Left forelimb (tissue), 1 donor: ENCODE measurements around the gene FBXL7.

Experiments used
- DNase-seq: peaks from one replicate; pipeline ENCODE4 v3.0.0-alpha.2; 2018; ENCODE audit warnings: low spot score

Gene FBXL7

DNA sequence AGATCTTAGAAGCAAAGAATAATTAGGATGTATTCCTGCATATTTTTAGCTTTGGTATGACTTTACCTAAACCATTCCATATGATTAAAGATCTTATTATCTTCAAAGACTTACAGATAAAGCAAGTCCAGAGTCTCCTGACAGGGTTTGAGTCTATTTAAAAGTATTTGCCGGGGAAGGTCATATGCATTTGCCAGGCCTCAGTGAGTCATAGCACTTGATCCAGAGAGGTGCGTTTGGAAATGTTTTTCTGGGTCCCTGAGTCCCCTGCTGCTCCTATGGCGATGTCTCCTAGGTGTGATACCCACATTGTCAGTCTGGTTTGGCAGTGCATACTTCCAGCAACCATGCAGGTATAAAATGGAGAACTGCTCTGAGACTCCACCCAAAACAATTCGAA is 217.0 kb downstream of the FBXL7 start:
- DNase-seq = no peak

DNA sequence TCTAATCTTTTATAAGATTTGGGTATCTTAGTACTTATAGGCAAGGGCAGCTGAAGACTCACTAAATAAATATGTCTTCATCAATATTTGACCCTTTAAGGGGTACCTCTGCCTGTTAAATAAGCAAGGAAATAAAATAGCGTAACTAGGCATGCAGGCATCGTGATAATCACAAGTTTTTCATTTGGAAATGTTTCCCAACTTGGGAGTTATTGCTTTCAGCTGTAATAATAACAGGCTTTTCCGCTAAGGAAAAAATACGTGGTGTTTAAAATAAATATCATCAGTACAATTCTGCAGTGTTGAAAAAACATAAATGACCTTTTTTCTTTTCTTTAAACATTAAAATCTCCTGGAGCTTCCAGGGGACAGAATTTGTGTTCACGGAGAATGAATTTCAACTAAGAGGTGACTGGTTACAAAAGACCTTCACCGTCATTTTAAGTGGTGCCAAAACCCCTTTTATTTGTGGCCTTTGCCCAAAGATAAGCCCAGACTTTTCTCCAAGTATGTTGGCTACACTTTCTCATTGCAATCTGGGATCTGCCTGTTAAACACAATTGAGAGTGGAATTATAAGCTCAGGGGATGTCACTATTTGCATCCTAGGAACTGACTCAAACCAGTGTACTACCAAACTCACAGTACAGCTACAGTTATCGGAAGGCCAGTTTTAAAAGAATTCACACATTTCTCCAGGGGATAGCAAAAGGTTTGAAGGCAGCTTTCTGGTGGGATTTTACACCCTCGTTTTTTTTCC is 218.6 kb downstream of the FBXL7 start:
- no peak for DNase-seq

DNA sequence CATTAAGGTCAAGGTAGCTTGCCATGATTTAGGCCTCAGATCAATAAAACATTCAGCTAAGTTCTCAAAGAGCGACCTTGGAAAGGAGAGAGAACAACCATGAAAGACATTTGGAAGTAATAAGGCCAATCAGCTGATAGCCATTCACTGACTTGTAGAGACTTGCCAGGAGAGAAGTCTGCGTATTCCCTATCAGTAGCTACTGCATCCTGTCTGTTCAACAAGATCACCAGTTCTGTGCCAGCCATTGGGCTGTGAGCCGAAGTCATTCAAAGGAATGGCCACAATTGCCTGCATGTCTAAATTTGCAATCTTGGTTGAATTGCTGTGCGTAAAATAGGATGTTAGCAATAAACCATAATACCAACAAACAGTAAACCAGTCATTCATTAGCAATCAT is 219.8 kb downstream of the FBXL7 start:
- no peak for DNase-seq

DNA sequence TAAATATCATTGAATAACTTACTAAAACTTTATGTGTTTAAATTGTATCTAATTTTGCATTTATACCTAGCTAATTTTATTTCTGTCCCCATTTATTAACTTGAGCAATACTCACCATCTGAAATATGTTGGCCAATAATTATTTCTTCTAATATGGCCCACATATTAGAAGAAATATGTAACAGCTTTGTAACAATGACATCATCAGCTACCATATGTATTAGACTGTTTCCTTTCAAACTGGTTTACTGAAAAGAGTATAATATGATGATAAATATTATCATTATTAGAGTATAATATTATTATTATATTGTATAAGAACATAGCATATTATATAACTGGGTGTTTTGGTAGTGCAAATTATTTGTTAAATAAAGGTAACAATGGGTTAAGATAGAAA is 220.5 kb downstream of the FBXL7 start:
- no peak for DNase-seq

DNA sequence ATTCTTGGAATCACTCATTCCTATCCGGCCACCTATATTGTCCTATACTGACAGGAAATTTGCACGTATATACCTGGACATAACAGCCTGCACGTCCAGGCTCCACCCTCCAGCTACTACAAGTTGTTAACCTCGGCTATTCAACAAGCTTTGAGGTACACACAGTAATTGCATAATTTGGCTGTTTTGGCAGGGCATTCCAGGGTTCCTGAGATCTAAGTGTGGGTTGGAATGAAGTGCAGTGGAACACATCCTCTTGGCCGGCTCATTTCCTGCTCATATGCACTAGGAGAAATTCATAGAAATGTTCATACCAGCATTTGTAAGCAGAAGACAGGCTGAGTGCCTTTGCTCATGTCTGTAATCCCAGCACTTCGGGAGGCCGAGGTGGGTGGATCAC is 222.3 kb downstream of the FBXL7 start:
- DNase-seq = no peak

DNA sequence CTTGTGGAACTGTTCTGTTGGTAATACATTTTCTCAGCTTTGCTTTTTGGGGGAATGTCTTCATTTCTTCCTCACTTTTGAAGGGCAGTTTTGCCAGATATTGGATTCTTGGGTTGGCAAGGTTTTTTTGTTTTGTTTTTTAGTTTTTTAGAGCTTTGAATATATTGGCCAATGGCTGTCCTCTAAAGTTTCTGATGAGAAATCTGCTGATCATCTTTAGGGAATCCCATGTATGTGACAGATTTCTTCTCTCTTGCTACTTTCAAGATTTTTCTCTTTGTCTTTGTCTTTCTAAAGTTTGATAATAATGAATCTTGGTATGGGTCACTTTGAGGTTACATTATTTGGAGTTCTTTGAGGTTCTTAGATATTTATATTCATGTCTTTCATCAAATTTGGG is 227.4 kb downstream of the FBXL7 start:
- no peak for DNase-seq

DNA sequence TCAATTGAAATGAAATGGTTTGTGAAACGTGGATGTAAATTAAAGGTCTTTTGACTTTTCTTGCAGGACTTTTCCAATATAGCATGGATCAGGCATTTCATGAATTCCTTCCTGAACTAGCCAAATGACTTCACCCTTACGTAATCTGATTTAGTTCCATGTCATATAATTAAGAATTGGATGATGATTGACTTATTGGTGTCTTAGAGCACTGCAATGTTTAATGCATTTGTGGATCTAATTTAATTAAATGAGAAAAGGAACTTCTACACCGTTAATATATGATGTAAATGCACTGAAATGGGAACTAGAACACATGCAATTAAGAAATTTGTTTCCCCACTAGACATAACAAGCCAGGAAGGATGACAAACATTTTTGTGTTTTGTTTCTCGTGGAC is 228.8 kb downstream of the FBXL7 start:
- DNase-seq = no peak

DNA sequence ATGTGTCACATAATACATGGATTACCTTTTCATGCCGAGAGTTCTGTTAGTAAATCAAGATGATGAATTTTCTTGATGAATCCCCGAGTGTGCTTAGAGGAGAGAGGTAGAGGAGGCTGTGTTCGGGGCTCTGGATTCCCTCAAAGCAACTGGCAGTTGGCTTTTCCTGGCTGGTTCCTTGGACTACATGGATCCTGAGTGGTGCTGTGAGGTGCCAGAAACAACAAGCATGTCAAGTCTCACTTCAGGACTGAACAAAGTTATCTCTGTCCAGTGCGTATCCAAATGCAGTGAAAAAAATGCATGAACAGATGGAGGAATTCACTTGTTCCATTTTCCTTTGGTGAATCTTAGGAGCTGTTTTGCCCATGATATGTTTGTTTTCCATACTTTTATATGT is 231.7 kb downstream of the FBXL7 start:
- DNase-seq = no peak

DNA sequence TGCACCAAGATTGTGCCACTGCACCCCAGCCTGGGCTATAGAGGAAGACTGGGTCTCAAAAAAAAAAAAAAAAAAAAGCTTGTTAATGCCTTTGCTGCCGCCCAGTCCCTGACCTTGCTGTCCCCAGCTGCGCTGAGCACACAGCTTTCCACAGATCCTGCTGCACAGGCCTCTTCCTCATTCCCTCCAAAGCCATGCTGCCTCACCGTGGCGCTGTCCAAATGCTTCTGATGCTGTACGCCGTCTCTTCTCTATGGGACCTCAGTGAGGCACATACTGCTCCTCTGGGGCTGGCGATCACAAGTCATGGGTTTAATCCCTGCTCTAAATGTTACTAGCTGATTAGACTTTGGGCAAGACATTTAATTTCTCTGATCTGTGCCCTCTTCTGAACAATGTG is 234.1 kb downstream of the FBXL7 start:
- DNase-seq = no peak

DNA sequence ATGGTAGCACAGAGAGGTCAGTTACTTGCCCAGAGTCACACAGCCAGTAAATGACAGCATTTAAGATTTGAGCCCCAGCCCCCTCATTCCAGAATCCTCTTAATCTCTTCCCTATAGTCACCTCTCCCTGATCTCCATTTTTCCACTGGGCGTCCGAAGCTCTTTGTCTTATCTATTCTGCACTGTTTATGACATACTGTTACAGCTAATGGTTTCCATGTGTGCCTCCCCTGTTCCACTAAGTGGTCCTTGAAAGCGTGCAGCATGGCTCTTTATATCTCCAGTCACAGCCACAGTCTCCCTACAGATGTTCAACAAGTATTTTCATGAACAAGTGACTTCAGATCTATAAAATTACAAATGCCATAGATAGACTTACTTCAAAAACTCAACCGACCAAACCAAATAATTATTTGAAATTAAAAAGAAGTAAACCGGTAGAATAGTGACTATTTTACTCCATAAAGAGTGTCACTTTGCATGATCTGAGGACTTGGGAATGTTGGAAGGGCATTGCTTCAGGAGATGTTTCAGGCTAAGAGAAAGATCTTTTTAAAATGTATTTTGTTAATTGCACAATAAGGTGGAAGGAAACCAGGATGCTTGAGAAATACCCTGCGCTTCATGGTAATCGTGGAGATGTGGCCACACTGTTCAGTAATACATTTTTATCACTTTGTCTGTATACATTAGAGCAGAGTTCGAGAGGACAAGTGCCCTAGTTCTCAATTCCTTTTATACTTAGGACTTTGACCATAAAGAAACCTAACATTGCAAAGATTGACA is 237.2 kb downstream of the FBXL7 start:
- no peak for DNase-seq

DNA sequence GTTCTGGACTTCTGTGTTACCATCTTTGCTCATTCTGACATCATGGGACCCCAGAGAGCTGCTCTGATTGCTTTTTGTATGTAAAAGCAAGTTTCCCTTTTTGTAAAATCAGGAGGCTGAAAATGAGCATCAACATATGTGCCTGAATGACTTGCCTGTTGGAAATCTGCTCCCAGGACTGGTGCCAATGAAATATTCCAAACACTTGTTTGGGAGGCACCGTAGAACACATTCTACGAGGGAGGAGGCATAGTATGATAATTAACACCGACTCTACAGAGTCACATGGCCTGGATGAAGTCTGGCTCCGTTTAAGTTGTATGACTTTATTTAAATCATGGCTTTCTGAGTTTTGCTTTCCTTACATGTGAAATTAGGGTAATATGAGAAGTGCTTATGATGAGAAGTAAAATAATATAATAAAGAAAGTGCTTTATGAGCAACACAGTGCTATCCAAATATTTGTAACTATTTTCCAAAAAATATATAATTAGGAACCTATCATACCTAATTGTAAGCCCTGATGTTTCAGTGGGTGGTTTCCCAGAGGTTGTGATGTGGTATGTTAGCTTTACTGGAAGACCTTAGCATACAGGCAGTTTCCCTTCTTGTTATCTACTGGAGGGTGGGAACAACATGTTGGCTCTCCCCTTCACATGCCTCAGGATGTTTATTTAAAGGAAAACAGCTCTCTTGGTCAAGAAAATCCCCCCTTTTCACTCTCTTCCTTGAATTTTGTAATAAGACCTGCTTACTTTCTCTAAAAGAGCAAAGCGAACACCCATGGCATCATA is 238.1 kb downstream of the FBXL7 start:
- DNase-seq = no peak

DNA sequence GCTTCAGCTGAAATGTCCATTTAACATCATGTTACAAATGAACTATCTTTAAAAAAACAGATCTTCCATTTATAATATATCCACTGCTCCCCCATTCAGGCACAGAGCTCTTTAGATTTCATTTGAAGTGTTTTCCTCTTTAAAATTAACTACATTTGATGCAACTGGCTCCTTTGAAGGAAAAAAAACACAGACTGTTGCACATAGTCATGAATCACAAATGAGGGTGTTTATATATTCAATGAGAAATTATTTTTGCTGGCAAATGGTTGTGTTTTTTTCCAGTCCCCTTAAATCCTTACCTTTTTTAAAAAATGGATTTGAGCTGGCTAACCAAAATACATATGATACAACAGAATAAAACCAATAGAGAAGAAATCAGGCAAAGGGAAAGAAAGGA is 240.4 kb downstream of the FBXL7 start:
- no peak for DNase-seq

DNA sequence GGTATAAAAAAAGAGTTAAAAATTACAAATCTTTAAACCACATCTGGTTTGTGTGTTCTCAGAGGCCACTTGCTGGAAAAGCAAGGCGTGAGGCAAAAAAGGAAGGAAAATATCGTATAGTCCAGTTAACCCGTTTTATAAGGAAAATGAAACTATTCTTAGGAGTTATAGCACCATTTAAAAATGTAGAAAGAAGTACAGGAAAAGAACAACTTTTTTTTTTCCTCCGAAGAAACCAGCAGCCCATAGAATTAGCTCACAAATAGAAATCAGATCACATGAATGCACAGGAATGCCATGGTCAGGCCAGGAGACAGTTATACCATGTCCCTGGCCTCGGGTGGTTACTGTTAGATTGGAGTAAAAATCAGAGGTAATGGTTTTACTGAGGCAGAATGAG is 241.6 kb downstream of the FBXL7 start:
- no peak for DNase-seq

DNA sequence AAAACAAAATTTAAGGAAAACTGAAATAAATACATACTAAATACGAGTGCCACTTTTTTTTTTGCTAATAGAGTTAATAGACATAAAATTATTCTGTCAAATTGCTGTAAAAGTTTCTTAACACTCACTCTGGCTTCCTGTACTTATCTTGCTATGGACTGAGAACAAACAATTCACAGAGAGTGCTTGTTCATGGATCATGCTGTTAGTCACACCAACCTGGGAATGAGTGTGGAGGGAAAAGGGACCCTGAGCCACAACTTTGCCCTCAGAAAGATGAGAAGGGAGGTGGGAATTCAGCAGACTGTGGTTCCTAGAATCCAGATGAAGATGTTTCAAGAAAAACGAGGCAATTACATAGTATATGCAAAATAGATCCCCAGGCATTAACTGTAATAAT is 246.9 kb downstream of the FBXL7 start:
- DNase-seq = no peak

DNA sequence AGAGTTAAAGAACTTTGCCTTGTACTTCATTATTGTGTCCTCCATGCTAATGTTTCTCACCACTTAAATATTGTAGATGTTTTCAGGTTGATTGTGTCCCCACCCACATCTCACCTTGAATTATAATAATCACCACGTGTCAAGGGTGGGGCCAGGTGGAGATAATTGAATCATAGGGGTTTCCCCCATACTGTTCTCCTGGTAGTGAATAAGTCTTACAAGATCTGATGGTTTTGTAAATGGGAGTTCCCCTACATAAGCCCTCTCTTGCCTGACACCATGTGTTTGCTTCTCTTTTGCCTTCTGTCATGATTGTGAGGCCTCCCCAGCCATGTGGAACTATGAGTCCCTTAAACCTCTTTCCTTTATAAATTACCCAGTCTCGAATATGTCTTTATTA is 248.3 kb downstream of the FBXL7 start:
- DNase-seq = no peak

DNA sequence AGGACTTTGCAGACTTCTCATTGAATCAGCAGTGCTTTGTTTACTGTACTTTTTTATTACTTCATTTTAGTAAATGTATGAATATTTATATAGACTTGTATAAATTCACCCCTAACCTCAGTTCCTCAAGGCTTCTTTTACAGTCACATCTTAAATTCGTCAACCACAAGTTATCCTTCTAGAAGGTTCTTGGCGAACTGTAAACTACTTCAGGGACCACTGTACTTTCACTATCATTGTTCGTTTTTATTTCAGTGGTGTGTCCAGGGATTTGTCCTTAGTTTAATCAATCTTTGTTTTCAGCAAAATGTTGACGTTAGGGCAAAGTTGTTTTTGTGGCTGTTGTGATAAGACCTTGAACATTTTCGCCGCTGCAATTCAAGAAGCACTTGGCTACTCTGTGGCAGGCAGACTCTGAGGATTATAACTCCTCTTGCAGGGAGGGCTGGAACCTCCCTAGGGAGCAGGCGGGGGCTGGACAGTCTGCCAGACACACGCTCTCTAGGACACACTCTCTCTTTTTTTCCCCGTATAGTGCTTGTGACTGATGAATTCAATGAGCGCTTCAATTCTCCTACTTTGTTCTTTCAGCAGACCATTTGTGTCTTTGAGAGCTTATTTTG is 252.8 kb downstream of the FBXL7 start:
- DNase-seq = no peak

DNA sequence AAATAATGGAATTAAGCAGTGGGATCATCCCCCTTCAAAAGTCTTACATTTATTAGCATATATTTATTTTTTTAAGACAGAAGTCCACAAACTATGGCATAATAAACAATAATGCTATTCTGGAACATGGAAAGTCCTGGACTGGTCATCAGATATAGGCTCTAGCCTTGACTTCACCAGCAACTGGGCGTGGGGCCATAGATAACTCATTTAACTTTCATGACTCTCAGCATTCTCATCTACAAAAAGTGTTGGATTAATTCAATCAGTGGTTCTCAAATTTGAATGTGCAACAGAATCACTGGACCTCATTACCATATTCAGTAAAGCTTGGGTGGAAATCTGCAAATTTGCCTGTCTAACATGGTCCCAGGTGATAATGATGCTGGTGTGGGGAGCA is 253.8 kb downstream of the FBXL7 start:
- DNase-seq = no peak

DNA sequence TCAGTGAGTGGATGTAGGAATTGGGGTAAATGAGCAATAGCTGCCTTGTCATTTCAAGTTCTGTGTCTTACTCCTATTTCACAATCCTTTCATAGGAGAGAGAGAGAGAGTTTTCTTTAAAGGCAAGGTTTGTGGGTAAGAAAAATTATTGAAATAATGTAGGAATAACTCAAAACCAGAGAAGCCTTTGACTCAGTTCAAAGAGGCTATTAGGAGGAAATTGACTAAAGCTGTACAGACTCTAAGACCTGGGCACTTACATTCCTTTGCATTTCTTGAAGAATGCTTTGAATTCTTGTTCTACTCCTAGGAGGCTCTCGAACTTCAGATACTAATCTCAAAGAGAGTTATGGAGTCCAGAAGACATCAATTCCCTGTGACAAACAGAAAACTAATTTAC is 257.1 kb downstream of the FBXL7 start:
- no peak for DNase-seq

DNA sequence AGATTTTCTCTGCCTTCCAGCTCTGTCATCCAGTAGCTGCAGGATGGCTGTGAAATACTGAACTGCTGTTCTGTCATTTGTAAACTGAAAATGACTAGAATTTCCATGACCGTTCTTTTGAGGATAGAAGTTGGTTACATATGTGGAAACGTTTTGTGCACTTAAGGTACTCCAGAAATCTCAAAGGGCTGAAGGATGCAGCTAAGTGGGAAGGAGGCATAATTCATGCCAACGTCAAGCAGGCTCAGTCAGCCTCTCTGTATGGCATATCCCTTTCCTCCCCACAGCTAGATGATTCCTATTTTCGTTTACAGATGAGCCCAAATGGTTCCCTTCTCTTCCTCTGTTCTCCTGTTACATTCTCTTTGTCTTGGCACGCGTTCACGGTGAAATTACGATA is 257.6 kb downstream of the FBXL7 start:
- no peak for DNase-seq

DNA sequence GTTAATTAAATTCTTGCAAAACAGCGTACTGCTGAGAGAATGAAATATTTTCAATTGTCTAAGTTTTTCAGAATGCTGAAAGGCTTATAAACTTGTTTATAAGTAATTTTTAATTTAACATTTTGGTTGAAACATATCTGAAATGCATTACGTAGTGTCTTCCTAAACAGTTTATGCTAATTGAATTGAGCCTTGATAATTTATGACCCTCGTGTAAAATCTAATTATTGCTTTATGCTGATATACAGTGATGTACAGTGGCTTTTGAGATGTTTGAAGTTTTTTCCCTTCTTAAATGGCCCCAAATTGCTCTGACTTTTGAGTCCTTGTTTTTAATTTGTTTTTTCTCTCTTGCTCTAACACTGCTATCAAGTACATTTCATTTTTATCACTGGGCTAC is 262.7 kb downstream of the FBXL7 start:
- DNase-seq = no peak

DNA sequence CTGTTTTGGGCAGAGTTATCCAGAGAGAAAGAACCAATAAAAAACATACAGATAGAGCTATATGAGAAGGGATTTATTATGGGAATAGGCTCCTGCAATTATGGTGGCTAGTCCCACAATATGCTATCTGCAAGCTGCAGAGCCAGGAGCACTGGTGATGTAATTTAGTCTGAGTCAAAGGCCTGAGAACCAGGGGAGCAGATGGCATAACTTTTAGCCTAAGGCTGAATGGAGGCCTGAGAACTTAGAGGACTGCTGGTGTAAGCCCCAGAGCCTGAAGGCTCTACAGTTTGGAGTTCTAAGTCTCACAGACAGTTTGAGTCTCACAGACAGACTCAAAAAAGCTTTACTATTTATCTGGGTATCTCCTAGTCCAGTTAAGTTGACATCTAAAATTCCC is 263.8 kb downstream of the FBXL7 start:
- DNase-seq = no peak

DNA sequence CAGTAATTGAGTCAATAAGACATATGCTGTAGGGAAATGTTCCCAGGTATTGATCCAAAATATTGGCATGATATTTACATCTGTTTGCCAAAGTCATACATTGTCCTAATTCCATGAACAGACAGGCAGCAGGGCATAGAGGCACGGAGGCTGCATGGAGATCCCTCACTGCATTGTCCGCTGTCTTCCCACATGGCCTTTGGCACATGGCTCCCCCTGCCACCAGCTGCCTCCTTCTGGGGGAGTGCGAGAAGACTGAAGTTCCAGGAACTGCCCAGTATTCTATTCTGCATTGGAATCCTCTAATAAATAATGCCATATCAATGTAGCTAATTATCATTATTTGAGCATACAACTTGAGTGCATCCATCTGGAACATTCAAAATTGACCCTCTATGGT is 269.0 kb downstream of the FBXL7 start:
- DNase-seq = no peak

DNA sequence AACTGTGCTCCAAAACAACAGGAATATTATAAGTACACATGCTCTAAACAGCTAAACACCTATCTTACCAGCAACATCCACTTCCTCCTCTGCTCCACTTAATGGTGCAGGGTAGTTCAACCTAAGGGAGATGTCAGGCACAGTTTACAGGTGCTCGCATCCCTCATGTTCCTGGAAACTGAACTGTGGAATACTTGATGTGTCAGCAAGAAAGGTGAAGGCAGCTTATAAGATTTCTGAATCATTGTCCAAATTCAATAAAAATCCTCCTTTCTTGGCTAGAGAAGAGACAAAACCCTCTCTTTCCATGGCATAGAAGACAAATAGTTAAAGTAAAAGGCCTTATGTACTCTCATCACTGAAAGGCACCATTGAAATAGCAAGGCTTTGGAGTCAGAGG is 272.2 kb downstream of the FBXL7 start:
- DNase-seq = no peak
